GM21825 (cell line): Measurements from ENCODE around the gene IGSF9.

Experiments used
- ATAC-seq: cut with Tn5 transposase; IDR thresholded peaks from one replicate; pipeline ENCODE4 v1.9.1; 2021; ENCODE audit warnings: mild to moderate bottlenecking, moderate library complexity; ENCODE audit not compliant: unreplicated experiment

IGSF9 gene

GRCh38 chr1:159974350-159974965, 29.0 kb upstream of the IGSF9 start:
- no peak for ATAC-seq

GRCh38 chr1:159973350-159973940, 28.0 kb upstream of the IGSF9 start:
- ATAC-seq = no peak

GRCh38 chr1:159972443-159973205, 27.2 kb upstream of the IGSF9 start:
- ATAC-seq = no peak

GRCh38 chr1:159970932-159971342, 25.5 kb upstream of the IGSF9 start:
- ATAC-seq = no peak

- ATAC-seq = no peak
Observed at GRCh38 chr1:159968901-159969300, 23.5 kb upstream of the IGSF9 start.

GRCh38 chr1:159965263-159965662, 19.9 kb upstream of the IGSF9 start:
- no peak for ATAC-seq

- no peak for ATAC-seq
Observed at GRCh38 chr1:159964144-159964543, 18.7 kb upstream of the IGSF9 start.

GRCh38 chr1:159962176-159962575, 16.8 kb upstream of the IGSF9 start:
- no peak for ATAC-seq

- no peak for ATAC-seq
Observed at GRCh38 chr1:159961636-159962035, 16.2 kb upstream of the IGSF9 start.

- no peak for ATAC-seq
Observed at GRCh38 chr1:159960721-159961381, 15.4 kb upstream of the IGSF9 start.

GRCh38 chr1:159959451-159959850, 14.0 kb upstream of the IGSF9 start:
- no peak for ATAC-seq

- no peak for ATAC-seq
Observed at GRCh38 chr1:159958719-159959380, 13.4 kb upstream of the IGSF9 start.

- no peak for ATAC-seq
Observed at GRCh38 chr1:159957824-159958268, 12.4 kb upstream of the IGSF9 start.

GRCh38 chr1:159955456-159955855, 10.0 kb upstream of the IGSF9 start:
- ATAC-seq = no peak

GRCh38 chr1:159953536-159954515, 8.4 kb upstream of the IGSF9 start, which contains the start of gene SLAMF9:
Gene SLAMF9 (minus strand): TSS chr1:159954237. CDS start chr1:159954137, 100 bp downstream.
- no peak for ATAC-seq

GRCh38 chr1:159952932-159953331, 7.5 kb upstream of the IGSF9 start:
- ATAC-seq = no peak

GRCh38 chr1:159951551-159951950, 6.1 kb upstream of the IGSF9 start:
- no peak for ATAC-seq

- ATAC-seq = no peak
Observed at GRCh38 chr1:159951016-159951415, 5.6 kb upstream of the IGSF9 start.

- ATAC-seq = no peak
Observed at GRCh38 chr1:159949981-159950381, 4.6 kb upstream of the IGSF9 start.

GRCh38 chr1:159949123-159949522, 3.7 kb upstream of the IGSF9 start:
- ATAC-seq = no peak
